Type B pancreatic cell (in vitro differentiated cells): ENCODE data around the gene THAP4. TPM values are rescaled to one million over a fixed set of nuclear protein-coding genes. Genes with fewer than 3 reads are reported as not detected.

Experiments
- DNase-seq: peaks from one replicate; pipeline ENCODE4 v3.0.0; 2021; ENCODE audit warnings: mixed read lengths; ENCODE audit not compliant: unreplicated experiment; ENCODE audit errors: extremely low spot score
- H3K27ac Mint-ChIP-seq: 2 replicates; pipeline ENCODE4 v1.8.0; 2021; ENCODE audit warnings: mild to moderate bottlenecking, mixed read lengths
- H3K27me3 Mint-ChIP-seq: 2 replicates; pipeline ENCODE4 v1.8.0; 2021; ENCODE audit warnings: mixed read lengths
- H3K36me3 Mint-ChIP-seq: 2 replicates; pipeline ENCODE4 v1.8.0; 2021; ENCODE audit warnings: mixed read lengths
- H3K4me1 Mint-ChIP-seq: one replicate; pipeline ENCODE4 v1.8.0; 2021; ENCODE audit warnings: mixed read lengths; ENCODE audit not compliant: unreplicated experiment
- H3K4me3 Mint-ChIP-seq: 2 replicates; pipeline ENCODE4 v1.8.0; 2021; ENCODE audit warnings: mild to moderate bottlenecking, mixed read lengths
- H3K9me3 Mint-ChIP-seq: 2 replicates; pipeline ENCODE4 v1.8.0; 2021; ENCODE audit warnings: mixed read lengths
- CTCF ChIP-seq: fragments of 200-600 bp; sonication (generic); conservative IDR thresholded peaks from 2 replicates; pipeline ENCODE4 v1.5.0; 2021; ENCODE audit warnings: antibody characterized with exemption, mild to moderate bottlenecking
- total RNA-seq: library from RNA; stranded (reverse); gene quantifications from 2 replicates; pipeline ENCODE4 v1.2.1, GENCODE V29; 2021; ENCODE audit warnings: low replicate concordance

The THAP4 gene
- total RNA-seq, 1 donor from 2014 or later: 51.3 TPM

GRCh38 chr2:241548451-241548835 lies 88.5 kb downstream of the THAP4 start:
- H3K4me3 Mint-ChIP-seq: no peak overlapping the region
- H3K4me1 Mint-ChIP-seq: no peaks in the 10 kb centered on the region
- no peak for DNase-seq
- H3K27me3 Mint-ChIP-seq: peaks cover 1% of the 10 kb centered on the region
- no peaks in the 10 kb centered on the region for H3K36me3 Mint-ChIP-seq
- H3K9me3 Mint-ChIP-seq: no peaks in the 10 kb centered on the region
- no peak for TF ChIP-seq CTCF
- no peak overlapping the region for H3K27ac Mint-ChIP-seq

DNA sequence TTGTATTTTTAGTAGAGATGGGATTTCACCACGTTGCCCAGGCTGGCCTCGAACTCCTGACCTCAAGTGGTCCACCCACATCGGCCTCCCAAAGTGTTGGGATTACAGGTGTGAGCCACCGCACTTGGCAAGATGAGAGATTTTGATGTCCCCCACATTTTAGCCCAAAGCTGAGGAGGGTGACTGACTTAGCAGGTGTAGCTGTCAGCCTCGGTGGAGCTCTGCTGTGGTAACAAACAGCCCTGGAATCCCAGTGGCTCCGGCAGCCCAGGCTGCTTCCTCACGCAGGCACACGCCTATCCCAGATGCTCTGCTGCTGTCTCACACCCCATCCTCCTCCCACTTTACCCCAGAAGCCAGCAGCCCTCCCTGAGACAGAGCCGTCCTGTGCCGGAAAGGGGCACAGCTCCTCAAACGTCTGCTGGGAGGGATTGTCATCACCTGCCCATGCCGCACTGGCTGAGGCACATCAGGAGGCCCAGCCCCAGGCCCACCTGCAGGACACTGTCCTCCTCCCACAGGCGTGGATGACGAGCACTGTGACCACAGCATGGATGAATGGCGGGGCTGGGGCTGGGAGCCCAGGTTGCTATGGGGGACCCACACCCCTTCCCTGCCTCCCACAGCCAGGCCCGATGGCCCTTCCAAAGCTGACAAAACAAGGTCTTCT lies 89.0 kb downstream of the THAP4 start:
- Mint-ChIP-seq H3K9me3 (no peaks in the 10 kb centered on the region), H3K4me3 (peak overlapping the region; percentile 67), H3K4me1 (no peaks in the 10 kb centered on the region), H3K27ac (peak overlapping the region; percentile 90), H3K27me3 (peaks cover 6% of the 10 kb centered on the region), H3K36me3 (no peaks in the 10 kb centered on the region)
- no peak for TF ChIP-seq CTCF
- DNase-seq: no peak

DNA sequence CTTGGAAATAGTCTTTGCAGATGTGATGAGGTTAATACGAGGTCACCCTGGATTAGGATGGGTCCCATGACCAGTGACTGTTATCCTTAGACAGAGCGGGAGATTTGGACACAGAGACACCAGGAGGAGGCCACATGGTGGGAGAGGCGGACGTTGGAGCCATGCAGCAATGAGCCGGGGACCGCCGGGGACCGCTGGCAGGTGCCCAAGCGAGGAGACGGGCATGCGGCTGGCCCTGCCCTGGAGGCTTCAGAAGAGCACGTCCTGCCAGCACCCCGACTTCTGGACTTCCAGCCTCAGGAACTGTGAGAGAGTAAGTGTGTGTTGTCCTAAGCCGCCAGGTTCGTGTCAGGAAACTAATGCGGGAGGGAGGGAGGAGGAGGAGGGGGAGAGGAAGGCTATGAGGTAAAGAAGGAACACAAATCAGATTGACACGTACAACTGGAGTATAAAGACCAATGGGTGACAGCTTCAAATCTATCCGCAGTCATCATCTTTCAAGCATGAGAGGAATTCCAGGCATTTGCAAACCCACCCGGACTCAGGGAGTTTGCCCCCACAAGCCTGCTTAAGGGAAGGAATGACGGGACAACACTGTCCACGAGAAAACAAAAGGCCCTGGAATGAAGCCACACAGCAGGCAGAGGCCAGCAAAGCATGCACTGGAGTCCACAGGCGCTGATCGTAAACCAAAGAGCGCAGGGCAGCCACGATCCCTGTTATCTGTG lies 90.0 kb downstream of the THAP4 start:
- H3K4me1 Mint-ChIP-seq: no peaks in the 10 kb centered on the region
- H3K4me3 Mint-ChIP-seq: peak overlapping the region; percentile 67
- peak overlapping the region; percentile 90 for H3K27ac Mint-ChIP-seq
- H3K36me3 Mint-ChIP-seq: no peaks in the 10 kb centered on the region
- no peak for TF ChIP-seq CTCF
- no peak for DNase-seq
- H3K27me3 Mint-ChIP-seq: peaks cover 14% of the 10 kb centered on the region
- no peaks in the 10 kb centered on the region for H3K9me3 Mint-ChIP-seq

DNA sequence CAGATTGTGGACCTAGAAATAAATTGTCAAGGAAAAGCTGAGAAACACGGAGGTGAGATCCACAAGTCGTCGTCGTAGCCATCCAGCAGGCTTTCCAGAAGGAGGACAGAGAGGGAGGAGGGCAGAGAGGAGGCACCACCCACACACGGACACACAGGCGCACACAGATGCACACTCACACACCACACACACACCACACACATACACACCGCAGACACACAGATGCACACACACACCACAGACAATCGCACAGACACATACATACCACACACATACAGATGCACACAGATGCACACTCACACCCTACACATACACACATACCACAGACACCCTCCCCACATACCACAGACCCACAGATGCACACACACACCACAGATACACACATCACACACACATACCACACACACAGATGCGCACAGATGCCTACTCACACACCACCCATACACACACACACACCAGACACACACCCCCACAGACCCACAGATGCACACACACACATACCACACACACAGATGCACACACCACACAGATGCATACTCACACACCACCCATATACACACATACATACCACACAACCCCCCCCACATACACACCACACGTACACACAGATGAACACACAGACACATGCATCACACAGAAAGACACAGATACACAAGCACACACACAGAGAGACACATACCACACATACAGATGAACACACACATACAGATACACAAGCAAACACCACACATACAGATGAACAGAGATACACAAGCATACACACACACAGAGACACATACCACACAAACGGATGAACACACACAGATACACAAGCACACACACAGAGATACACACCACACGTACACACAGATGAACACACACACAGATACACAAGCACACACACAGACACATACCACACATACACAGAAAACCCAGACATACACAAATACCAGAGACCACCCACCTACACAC lies 91.2 kb downstream of the THAP4 start:
- no peak for DNase-seq
- Mint-ChIP-seq H3K4me3 (no peak overlapping the region), H3K9me3 (no peaks in the 10 kb centered on the region), H3K4me1 (peaks cover under 1% of the 10 kb centered on the region), H3K27me3 (peaks cover 14% of the 10 kb centered on the region), H3K36me3 (no peaks in the 10 kb centered on the region), H3K27ac (no peak overlapping the region)
- TF ChIP-seq CTCF: no peak

DNA sequence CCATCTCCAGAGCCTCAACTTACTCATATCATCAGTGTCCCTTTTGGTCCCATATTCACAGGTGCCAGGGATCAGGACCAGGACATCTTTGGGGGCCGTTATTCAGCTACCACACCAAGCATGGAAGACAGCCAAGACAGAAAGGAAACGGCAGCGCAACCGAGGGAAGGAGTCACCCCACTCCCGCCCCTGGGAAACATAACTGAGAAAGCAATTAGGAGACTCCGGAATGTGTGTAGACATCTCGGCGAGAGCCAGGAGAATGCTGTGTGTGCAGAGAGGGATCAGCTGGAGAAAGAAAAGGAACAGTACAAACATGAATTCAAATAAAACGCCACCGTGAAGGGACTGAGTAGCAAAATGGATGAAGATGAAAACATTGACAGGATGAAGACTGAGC lies 91.9 kb downstream of the THAP4 start:
- Mint-ChIP-seq H3K27me3 (peaks cover 18% of the 10 kb centered on the region), H3K4me3 (no peak overlapping the region), H3K9me3 (no peaks in the 10 kb centered on the region), H3K27ac (no peak overlapping the region), H3K36me3 (no peaks in the 10 kb centered on the region), H3K4me1 (peaks cover 4% of the 10 kb centered on the region)
- DNase-seq: no peak
- TF ChIP-seq CTCF: no peak
